ENCODE measurements around the gene USP53.

The USP53 gene

GRCh38 chr4:119189638-119190037, 22.9 kb upstream of the USP53 start:
- FAIRE-seq (no peak), DNase-seq (ENCODE audit: insufficient read length, low spot score) (no peak)
- TF ChIP-seq, protein P1, sequence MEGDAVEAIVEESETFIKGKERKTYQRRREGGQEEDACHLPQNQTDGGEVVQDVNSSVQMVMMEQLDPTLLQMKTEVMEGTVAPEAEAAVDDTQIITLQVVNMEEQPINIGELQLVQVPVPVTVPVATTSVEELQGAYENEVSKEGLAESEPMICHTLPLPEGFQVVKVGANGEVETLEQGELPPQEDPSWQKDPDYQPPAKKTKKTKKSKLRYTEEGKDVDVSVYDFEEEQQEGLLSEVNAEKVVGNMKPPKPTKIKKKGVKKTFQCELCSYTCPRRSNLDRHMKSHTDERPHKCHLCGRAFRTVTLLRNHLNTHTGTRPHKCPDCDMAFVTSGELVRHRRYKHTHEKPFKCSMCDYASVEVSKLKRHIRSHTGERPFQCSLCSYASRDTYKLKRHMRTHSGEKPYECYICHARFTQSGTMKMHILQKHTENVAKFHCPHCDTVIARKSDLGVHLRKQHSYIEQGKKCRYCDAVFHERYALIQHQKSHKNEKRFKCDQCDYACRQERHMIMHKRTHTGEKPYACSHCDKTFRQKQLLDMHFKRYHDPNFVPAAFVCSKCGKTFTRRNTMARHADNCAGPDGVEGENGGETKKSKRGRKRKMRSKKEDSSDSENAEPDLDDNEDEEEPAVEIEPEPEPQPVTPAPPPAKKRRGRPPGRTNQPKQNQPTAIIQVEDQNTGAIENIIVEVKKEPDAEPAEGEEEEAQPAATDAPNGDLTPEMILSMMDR (IDR thresholded peaks at IDR 0.05; ENCODE audit: insufficient read depth, missing control alignments), result no peak

- DNase-seq (ENCODE audit: insufficient read length, low spot score) (no peak), FAIRE-seq (no peak)
- TF ChIP-seq, protein P1 (IDR thresholded peaks at IDR 0.05; ENCODE audit: insufficient read depth, missing control alignments), result no peak
These were observed 22.2 kb upstream of the USP53 start for GRCh38 chr4:119190354-119190753.

DNA sequence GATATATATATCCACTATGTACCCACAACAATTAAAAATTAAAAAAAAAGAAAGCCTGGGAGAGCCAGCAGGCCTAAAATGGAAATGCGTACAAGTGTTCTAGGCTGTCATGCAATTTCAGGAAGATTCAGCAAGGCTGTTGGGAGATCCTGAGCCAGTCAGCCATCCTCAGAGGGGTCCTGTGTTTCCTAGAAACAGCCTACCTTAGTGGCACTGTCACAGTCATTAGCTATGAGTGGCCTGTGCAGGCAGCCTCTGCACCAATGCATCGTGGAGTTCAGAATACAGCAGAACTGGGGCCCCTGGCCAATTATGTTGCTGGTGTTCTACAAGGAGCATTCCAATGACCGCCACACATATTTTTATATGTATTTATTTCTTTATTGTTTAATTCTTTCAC, 21.0 kb upstream of the USP53 start:
- TF ChIP-seq, protein P1 (IDR thresholded peaks at IDR 0.05; ENCODE audit: insufficient read depth, missing control alignments), result no peak
- FAIRE-seq, result no peak
- DNase-seq (ENCODE audit: insufficient read length, low spot score), result no peak

- TF ChIP-seq, protein P1 (IDR thresholded peaks at IDR 0.05; ENCODE audit: insufficient read depth, missing control alignments), result no peak
- DNase-seq (ENCODE audit: insufficient read length, low spot score) (no peak), FAIRE-seq (no peak)
These were observed 14.7 kb upstream of the USP53 start for GRCh38 chr4:119197772-119198212.

DNA sequence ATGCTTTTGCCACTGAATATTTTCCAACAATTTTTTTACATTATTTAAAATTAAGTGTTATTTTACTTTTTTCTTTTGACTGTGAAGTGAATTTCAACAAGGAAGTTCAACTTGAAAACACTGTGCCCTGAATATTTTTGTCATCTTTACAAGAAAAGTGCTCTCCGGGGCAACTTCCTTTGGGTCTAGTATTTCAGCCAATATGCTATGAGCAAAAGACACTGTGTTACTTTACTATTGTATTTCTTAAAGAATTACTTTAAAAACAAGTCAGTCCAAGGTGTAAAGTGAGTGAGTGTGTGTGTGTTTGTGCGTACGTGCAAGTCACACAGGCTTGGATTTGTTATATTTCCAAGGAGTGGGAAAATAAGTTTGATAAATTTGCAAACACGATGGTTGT, 7.6 kb upstream of the USP53 start:
- FAIRE-seq (no peak), DNase-seq (ENCODE audit: insufficient read length, low spot score) (no peak)
- TF ChIP-seq, protein P1 (IDR thresholded peaks at IDR 0.05; ENCODE audit: insufficient read depth, missing control alignments), result no peak

- FAIRE-seq, result no peak
- DNase-seq (ENCODE audit: insufficient read length, low spot score), result no peak
- TF ChIP-seq, protein P1 (IDR thresholded peaks at IDR 0.05; ENCODE audit: insufficient read depth, missing control alignments), result no peak
These were observed 6.8 kb upstream of the USP53 start for GRCh38 chr4:119205690-119206089.

GRCh38 chr4:119206178-119206577, 6.3 kb upstream of the USP53 start:
- FAIRE-seq (no peak), DNase-seq (ENCODE audit: insufficient read length, low spot score) (no peak)
- TF ChIP-seq, protein P1 (IDR thresholded peaks at IDR 0.05; ENCODE audit: insufficient read depth, missing control alignments), result no peak
